ENCODE results near the gene PMF1. TPM values are rescaled to one million over a fixed set of nuclear protein-coding genes. Genes with fewer than 3 reads are reported as not detected.

The PMF1 gene
- total RNA-seq: 100 to 1,000 TPM in 2 of 4 donors, 10 to 100 TPM in 2; 73.3 to 119 (median 89.9) TPM

DNA sequence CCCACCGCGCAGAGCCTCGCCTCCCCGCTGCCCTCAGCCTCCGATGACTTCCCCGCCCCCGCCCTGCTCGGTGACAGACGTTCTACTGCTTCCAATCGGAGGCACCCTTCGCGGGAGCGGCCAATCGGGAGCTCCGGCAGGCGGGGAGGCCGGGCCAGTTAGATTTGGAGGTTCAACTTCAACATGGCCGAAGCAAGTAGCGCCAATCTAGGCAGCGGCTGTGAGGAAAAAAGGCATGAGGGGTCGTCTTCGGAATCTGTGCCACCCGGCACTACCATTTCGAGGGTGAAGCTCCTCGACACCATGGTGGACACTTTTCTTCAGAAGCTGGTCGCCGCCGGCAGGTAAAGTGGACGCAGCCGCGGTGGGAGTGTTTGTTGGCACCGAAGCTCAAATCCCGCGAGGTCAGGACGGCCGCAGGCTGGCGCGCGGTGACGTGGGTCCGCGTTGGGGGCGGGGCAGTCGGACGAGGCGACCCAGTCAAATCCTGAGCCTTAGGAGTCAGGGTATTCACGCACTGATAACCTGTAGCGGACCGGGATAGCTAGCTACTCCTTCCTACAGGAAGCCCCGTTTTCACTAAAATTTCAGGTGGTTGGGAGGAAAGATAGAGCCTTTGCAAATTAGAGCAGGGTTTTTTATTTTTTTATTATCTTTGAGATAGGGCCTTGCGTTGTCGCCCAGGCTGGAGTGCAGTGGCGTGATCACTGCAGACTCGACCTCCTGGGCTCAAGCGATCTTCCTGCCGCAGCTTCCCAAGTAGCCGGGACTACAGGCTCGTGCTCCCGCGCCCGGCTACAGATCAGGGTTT is at the start of gene PMF1:
PMF1 (plus strand) TSS at position 175 of the 811 bp plus-strand sequence; CDS start at position 184, 9 bp downstream.
- peak within 1 kb of the TSS; percentile 70 to 92 (median 74) for H3K4me3 ChIP-seq
- H3K27ac ChIP-seq: peak within 1 kb of the TSS; percentile 91 to 99 (median 95)
- peak; percentile 59 to 74 for TF ChIP-seq POLR2A (IDR thresholded peaks at IDR 0.05)
- TF ChIP-seq, protein P1, sequence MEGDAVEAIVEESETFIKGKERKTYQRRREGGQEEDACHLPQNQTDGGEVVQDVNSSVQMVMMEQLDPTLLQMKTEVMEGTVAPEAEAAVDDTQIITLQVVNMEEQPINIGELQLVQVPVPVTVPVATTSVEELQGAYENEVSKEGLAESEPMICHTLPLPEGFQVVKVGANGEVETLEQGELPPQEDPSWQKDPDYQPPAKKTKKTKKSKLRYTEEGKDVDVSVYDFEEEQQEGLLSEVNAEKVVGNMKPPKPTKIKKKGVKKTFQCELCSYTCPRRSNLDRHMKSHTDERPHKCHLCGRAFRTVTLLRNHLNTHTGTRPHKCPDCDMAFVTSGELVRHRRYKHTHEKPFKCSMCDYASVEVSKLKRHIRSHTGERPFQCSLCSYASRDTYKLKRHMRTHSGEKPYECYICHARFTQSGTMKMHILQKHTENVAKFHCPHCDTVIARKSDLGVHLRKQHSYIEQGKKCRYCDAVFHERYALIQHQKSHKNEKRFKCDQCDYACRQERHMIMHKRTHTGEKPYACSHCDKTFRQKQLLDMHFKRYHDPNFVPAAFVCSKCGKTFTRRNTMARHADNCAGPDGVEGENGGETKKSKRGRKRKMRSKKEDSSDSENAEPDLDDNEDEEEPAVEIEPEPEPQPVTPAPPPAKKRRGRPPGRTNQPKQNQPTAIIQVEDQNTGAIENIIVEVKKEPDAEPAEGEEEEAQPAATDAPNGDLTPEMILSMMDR (IDR thresholded peaks at IDR 0.05 in 4 of 5, conservative IDR thresholded peaks at IDR 0.05 in 1 of 5): no peak
- intact Hi-C loops (cut with DNase I; ENCODE audit: low total_unique reads) (loop anchor here (2.0 to 5.0 kb wide), 5 partner anchors 18 to 116 kb away; partner anchors contain the start of genes SLC25A44 and SMG5), in situ Hi-C loops (cut with MboI; ENCODE audit: low sequenced_read_pairs in 4 of 4) (no loop called here)
- ATAC-seq (peak; percentile 98 to 99), DNase-seq (peak; percentile 98)
- H3K27me3 ChIP-seq: no peaks in the 10 kb centered on the region
- H3K36me3 ChIP-seq: peaks cover 0 to 12% of the 10 kb centered on the region in 2 donors
- H3K9me3 ChIP-seq: no peaks in the 10 kb centered on the region
- H3K4me1 ChIP-seq: peaks cover 21 to 25% of the 10 kb centered on the region in 2 donors

GRCh38 chr1:156163712-156164111 is 49.1 kb upstream of the PMF1 start:
- intact Hi-C loops (cut with DNase I; ENCODE audit: low total_unique reads) (loop anchor here (10.0 kb wide), 1 partner anchor 309 kb away; the partner anchor contains the start of genes GON4L and SYT11), in situ Hi-C loops (cut with MboI; ENCODE audit: low sequenced_read_pairs in 4 of 4) (no loop called here)
- peaks cover 10 to 18% of the 10 kb centered on the region in 2 donors for H3K4me1 ChIP-seq

GRCh38 chr1:156164125-156164831 is 48.5 kb upstream of the PMF1 start:
- intact Hi-C loops (cut with DNase I; ENCODE audit: low total_unique reads): loop anchor here (10.0 kb wide), 1 partner anchor 309 kb away; the partner anchor contains the start of genes GON4L and SYT11
- ATAC-seq (no peak), DNase-seq (no peak)
- Histone ChIP-seq H3K27ac (no peak overlapping the region), H3K4me3 (no peak overlapping the region), H3K4me1 (peaks cover 10 to 18% of the 10 kb centered on the region in 2 donors), H3K9me3 (no peaks in the 10 kb centered on the region), H3K36me3 (no peaks in the 10 kb centered on the region), H3K27me3 (no peaks in the 10 kb centered on the region)
- no peak for TF ChIP-seq POLR2A (IDR thresholded peaks at IDR 0.05)
- TF ChIP-seq, protein P1 (IDR thresholded peaks at IDR 0.05 in 4 of 5, conservative IDR thresholded peaks at IDR 0.05 in 1 of 5): no peak
- in situ Hi-C loops (cut with MboI; ENCODE audit: low sequenced_read_pairs in 4 of 4): no loop called here

More at GRCh38 chr1:156163712-156164111, 49.1 kb upstream of the PMF1 start:
- Histone ChIP-seq H3K36me3 (no peaks in the 10 kb centered on the region), H3K4me3 (no peak overlapping the region), H3K27ac (no peak overlapping the region), H3K27me3 (no peaks in the 10 kb centered on the region), H3K9me3 (no peaks in the 10 kb centered on the region)
- no peak for DNase-seq
- no peak for ATAC-seq
- TF ChIP-seq, protein P1 (IDR thresholded peaks at IDR 0.05 in 4 of 5, conservative IDR thresholded peaks at IDR 0.05 in 1 of 5): no peak
- no peak for TF ChIP-seq POLR2A (IDR thresholded peaks at IDR 0.05)

DNA sequence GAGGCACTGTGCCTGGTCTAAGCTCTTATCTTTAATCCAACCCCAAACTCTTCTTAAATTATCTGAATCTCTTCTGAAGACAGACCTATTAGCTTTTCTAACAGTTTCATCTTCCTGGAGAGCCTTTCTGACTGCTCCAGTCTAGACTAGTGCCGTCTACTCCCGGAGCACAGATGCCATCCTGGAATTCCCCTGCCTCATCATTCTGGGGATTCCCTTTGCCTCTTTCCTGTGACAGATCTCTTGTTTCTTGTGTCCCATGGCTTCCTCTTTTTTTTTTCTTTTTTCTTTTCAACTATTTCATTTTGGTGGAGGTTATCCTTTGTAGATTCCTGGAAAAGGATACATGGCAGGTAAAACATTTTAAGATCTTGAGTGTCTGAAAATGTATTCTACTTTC is 47.7 kb upstream of the PMF1 start:
- no peaks in the 10 kb centered on the region for H3K27me3 ChIP-seq
- H3K27ac ChIP-seq: no peak overlapping the region
- peaks cover 7 to 15% of the 10 kb centered on the region in 2 donors for H3K4me1 ChIP-seq
- H3K36me3 ChIP-seq: no peaks in the 10 kb centered on the region
- no peaks in the 10 kb centered on the region for H3K9me3 ChIP-seq
- intact Hi-C loops (cut with DNase I; ENCODE audit: low total_unique reads) (loop anchor here (10.0 kb wide), 1 partner anchor 310 kb away; the partner anchor contains the start of genes GON4L and SYT11), in situ Hi-C loops (cut with MboI; ENCODE audit: low sequenced_read_pairs in 4 of 4) (no loop called here)
- H3K4me3 ChIP-seq: no peak overlapping the region
- DNase-seq (no peak), ATAC-seq (no peak)
- TF ChIP-seq POLR2A (IDR thresholded peaks at IDR 0.05): no peak
- TF ChIP-seq, protein P1 (IDR thresholded peaks at IDR 0.05 in 4 of 5, conservative IDR thresholded peaks at IDR 0.05 in 1 of 5): no peak

Measured in gastrocnemius medialis (tissue), 4 donors.